ENCODE measurements around the gene MAP3K1.
"Not testable (repeated sequence)": the region's sequence is repeated elsewhere in the genome, so short reads cannot be mapped to it uniquely, and the experiment has no call there.

Gene MAP3K1

DNA sequence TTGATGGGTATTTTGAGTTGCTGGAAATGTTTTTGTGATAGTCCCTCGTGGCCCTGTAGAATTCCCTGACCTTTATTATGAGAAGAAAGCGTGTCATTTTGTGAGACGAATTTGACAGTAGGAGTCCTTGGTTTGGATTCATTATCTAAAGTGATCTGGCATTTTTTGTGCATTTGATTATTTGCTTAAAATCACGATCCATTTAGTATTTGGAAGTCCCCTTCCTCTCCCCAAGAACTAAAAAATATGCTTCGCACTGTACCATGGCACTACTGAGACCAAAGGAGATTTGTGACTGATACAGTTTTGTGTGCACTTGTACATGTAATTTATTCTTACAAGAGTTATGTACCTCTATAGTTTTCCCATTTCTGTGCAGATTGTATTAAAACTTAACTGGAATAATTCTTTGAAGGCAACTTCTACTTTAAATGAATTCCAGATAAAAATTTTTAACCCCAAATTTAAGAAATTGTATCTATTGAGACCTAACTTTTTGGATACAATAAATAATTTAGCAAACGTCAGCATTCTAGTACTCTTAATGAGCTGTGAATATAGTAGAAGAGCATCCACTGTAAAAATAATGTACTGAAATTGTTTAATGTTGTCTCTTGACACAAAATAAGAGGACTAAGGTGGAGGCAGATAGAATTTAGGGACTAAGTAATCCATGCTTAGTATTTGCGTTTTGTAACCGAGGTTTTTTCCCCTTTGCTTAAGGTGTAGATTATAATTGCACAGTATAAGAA lies 2.1 kb downstream of the MAP3K1 start:
- H3K14ac ChIP-seq (ENCODE audit: low read length): no peak overlapping the region
- no peak overlapping the region for H3K23ac ChIP-seq (ENCODE audit: low read depth, low read length, poor library complexity)
- H3K9me3 ChIP-seq (replicated peaks in 1 of 2; ENCODE audit: control insufficient read depth in 2 of 2, insufficient read depth in 1 of 2, low read depth in 1 of 2, low read length in 2 of 2): no peaks in the 10 kb centered on the region
- H3K4me3 ChIP-seq (ENCODE audit: low read length in 2 of 2): peak overlapping the region in 1 of 2 donors; percentile 81
- H2BK5ac ChIP-seq (ENCODE audit: low read length): no peak overlapping the region
- H3K36me3 ChIP-seq (replicated peaks in 1 of 2; ENCODE audit: control insufficient read depth in 2 of 2, insufficient read depth in 2 of 2, low read length in 2 of 2): no peaks in the 10 kb centered on the region
- H3K79me1 ChIP-seq (ENCODE audit: low read depth, low read length): peaks cover 3% of the 10 kb centered on the region
- H3K9ac ChIP-seq (ENCODE audit: low read depth, low read length, poor library complexity): no peak overlapping the region
- no peak overlapping the region for H3K27ac ChIP-seq (replicated peaks; ENCODE audit: low read length)
- H4K8ac ChIP-seq (ENCODE audit: low read depth, low read length): no peak overlapping the region
- no peak overlapping the region for H2BK15ac ChIP-seq (ENCODE audit: low read length)
- no CpG with 5 or more reads among the region's 8 CpGs for WGBS, 2 donors (ENCODE audit: extremely low coverage in 2 of 2, insufficient read length in 2 of 2, insufficient replicate concordance in 1 of 2)
- DNase-seq (ENCODE audit: low spot score): no peak
- H3K4me1 ChIP-seq (ENCODE audit: control insufficient read depth in 2 of 2, insufficient read depth in 1 of 2, low read depth in 1 of 2, low read length in 2 of 2): peaks cover 3 to 11% of the 10 kb centered on the region in 2 donors
- H3K4me2 ChIP-seq (ENCODE audit: insufficient read depth, low read length, poor library complexity, severe bottlenecking): peak overlapping the region; percentile 75
- H4K91ac ChIP-seq (ENCODE audit: low read depth, low read length, poor library complexity): no peak overlapping the region
- peaks cover 0 to 25% (median 5%) of the 10 kb centered on the region in 3 experiments for H3K27me3 ChIP-seq (ENCODE audit: control insufficient read depth in 3 of 3, insufficient read depth in 3 of 3, low read depth in 1 of 3, low read length in 3 of 3)
- no peak overlapping the region for H2BK12ac ChIP-seq (ENCODE audit: low read length)
- no peak overlapping the region for H2AK5ac ChIP-seq (ENCODE audit: low read depth, low read length)
- no peak overlapping the region for H3K4ac ChIP-seq (ENCODE audit: low read length)
- no peak overlapping the region for H2BK120ac ChIP-seq (ENCODE audit: low read depth, low read length)
- H2AFZ ChIP-seq (ENCODE audit: low read length): peak overlapping the region; percentile 96
- no peak overlapping the region for H3K18ac ChIP-seq (ENCODE audit: low read length)

- Histone ChIP-seq H3K4me3 (ENCODE audit: low read length in 2 of 2) (no peak overlapping the region), H3K18ac (ENCODE audit: low read length) (no peak overlapping the region)
These were observed 3.2 kb downstream of the MAP3K1 start for GRCh38 chr5:56818450-56819037.

DNA sequence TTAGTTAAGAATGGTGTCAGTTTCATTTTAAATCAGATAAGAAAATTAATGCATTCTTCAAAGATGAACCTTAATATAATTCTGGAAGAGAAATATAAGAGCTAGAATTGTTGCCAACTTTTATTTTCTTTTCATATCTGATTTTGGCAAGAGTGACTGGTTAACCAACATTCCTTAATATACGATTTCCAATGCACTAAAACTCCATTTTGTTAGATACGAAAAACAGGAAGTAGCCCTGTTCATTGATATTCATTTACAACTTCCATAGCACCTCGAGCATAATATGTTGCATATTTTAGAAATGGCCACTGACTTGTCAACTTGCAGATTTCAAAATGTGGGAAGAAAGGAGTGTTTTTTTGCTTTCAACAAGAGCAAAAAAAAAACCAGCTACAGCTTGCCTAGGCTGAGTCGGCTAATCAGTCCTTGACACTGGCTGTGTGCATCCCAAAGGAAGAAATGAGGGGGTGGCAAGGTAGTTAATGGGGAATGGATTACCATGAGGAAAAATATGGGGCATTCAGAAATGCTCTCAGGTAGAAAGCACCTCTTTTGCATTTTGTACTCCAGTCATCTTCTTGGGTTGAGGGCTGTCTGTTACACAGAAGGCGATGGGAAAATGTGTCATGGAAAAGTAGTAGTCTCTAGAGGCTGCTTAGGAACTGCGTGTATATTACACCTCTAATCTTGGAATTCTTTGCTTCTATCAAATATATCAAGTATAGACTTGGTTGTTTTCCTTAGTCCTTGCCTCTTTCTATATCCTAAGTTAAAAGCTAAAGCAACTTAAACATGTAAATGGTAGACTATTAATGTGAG lies 3.9 kb downstream of the MAP3K1 start:
- Histone ChIP-seq H3K27me3 (ENCODE audit: control insufficient read depth in 3 of 3, insufficient read depth in 3 of 3, low read depth in 1 of 3, low read length in 3 of 3) (peaks cover 0 to 7% (median under 1%) of the 10 kb centered on the region in 3 experiments), H4K8ac (ENCODE audit: low read depth, low read length) (no peak overlapping the region), H3K9me3 (replicated peaks in 1 of 2; ENCODE audit: control insufficient read depth in 2 of 2, insufficient read depth in 1 of 2, low read depth in 1 of 2, low read length in 2 of 2) (no peaks in the 10 kb centered on the region), H2AFZ (ENCODE audit: low read length) (no peak overlapping the region), H3K4ac (ENCODE audit: low read length) (no peak overlapping the region), H4K91ac (ENCODE audit: low read depth, low read length, poor library complexity) (no peak overlapping the region), H3K4me1 (ENCODE audit: control insufficient read depth in 2 of 2, insufficient read depth in 1 of 2, low read depth in 1 of 2, low read length in 2 of 2) (peaks cover under 1 to 11% of the 10 kb centered on the region in 2 donors), H3K4me3 (ENCODE audit: low read length in 2 of 2) (no peak overlapping the region), H3K27ac (replicated peaks; ENCODE audit: low read length) (no peak overlapping the region), H3K4me2 (ENCODE audit: insufficient read depth, low read length, poor library complexity, severe bottlenecking) (no peak overlapping the region), H2BK15ac (ENCODE audit: low read length) (no peak overlapping the region), H3K9ac (ENCODE audit: low read depth, low read length, poor library complexity) (no peak overlapping the region), H3K79me1 (ENCODE audit: low read depth, low read length) (peaks cover 5% of the 10 kb centered on the region), H3K23ac (ENCODE audit: low read depth, low read length, poor library complexity) (no peak overlapping the region), H3K14ac (ENCODE audit: low read length) (no peak overlapping the region), H2AK5ac (ENCODE audit: low read depth, low read length) (no peak overlapping the region), H2BK120ac (ENCODE audit: low read depth, low read length) (no peak overlapping the region), H3K36me3 (replicated peaks in 1 of 2; ENCODE audit: control insufficient read depth in 2 of 2, insufficient read depth in 2 of 2, low read length in 2 of 2) (no peaks in the 10 kb centered on the region), H2BK5ac (ENCODE audit: low read length) (no peak overlapping the region), H2BK12ac (ENCODE audit: low read length) (no peak overlapping the region), H3K18ac (ENCODE audit: low read length) (no peak overlapping the region)
- no CpG with 5 or more reads among the region's 6 CpGs for WGBS, 2 donors (ENCODE audit: extremely low coverage in 2 of 2, insufficient read length in 2 of 2, insufficient replicate concordance in 1 of 2)
- no peak for DNase-seq (ENCODE audit: low spot score)

More at GRCh38 chr5:56818450-56819037, 3.2 kb downstream of the MAP3K1 start:
- H3K4ac ChIP-seq (ENCODE audit: low read length): no peak overlapping the region
- no peak overlapping the region for H3K4me2 ChIP-seq (ENCODE audit: insufficient read depth, low read length, poor library complexity, severe bottlenecking)
- H2BK5ac ChIP-seq (ENCODE audit: low read length): no peak overlapping the region
- no peak overlapping the region for H3K27ac ChIP-seq (replicated peaks; ENCODE audit: low read length)
- no peak overlapping the region for H2AK5ac ChIP-seq (ENCODE audit: low read depth, low read length)
- H3K9me3 ChIP-seq (replicated peaks in 1 of 2; ENCODE audit: control insufficient read depth in 2 of 2, insufficient read depth in 1 of 2, low read depth in 1 of 2, low read length in 2 of 2): no peaks in the 10 kb centered on the region
- peaks cover 3 to 11% of the 10 kb centered on the region in 2 donors for H3K4me1 ChIP-seq (ENCODE audit: control insufficient read depth in 2 of 2, insufficient read depth in 1 of 2, low read depth in 1 of 2, low read length in 2 of 2)
- H4K8ac ChIP-seq (ENCODE audit: low read depth, low read length): no peak overlapping the region
- H3K79me1 ChIP-seq (ENCODE audit: low read depth, low read length): peaks cover 5% of the 10 kb centered on the region
- peaks cover 0 to 14% (median 2%) of the 10 kb centered on the region in 3 experiments for H3K27me3 ChIP-seq (ENCODE audit: control insufficient read depth in 3 of 3, insufficient read depth in 3 of 3, low read depth in 1 of 3, low read length in 3 of 3)
- H4K91ac ChIP-seq (ENCODE audit: low read depth, low read length, poor library complexity): no peak overlapping the region
- DNase-seq (ENCODE audit: low spot score): no peak
- no peak overlapping the region for H2BK12ac ChIP-seq (ENCODE audit: low read length)
- H2BK15ac ChIP-seq (ENCODE audit: low read length): no peak overlapping the region
- H2BK120ac ChIP-seq (ENCODE audit: low read depth, low read length): no peak overlapping the region
- no peaks in the 10 kb centered on the region for H3K36me3 ChIP-seq (replicated peaks in 1 of 2; ENCODE audit: control insufficient read depth in 2 of 2, insufficient read depth in 2 of 2, low read length in 2 of 2)
- H3K9ac ChIP-seq (ENCODE audit: low read depth, low read length, poor library complexity): no peak overlapping the region
- H3K14ac ChIP-seq (ENCODE audit: low read length): no peak overlapping the region
- no peak overlapping the region for H3K23ac ChIP-seq (ENCODE audit: low read depth, low read length, poor library complexity)
- WGBS, 2 donors (ENCODE audit: extremely low coverage in 2 of 2, insufficient read length in 2 of 2, insufficient replicate concordance in 1 of 2): no CpG with 5 or more reads among the region's 3 CpGs
- H2AFZ ChIP-seq (ENCODE audit: low read length): no peak overlapping the region

DNA sequence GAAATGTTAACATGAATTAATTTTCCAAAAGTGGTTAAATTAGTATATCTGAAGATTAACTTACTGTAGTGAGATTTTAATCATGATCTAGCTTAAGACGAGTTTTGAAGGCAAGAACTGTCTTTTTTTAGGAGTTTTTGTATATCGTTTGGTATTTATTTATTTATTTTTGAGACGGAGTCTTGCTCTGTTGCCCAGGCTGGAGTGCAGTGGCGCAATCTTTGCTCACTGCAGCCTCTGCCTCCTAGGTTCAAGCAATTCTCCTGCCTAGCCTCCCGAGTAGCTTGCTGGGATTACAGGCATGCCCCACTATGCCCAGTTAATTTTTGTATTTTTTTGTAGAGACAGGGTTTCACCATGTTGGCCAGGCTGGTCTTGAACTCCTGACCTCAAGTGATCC lies 6.5 kb downstream of the MAP3K1 start:
- H3K4ac ChIP-seq (ENCODE audit: low read length); H4K8ac ChIP-seq (ENCODE audit: low read depth, low read length); H2BK120ac ChIP-seq (ENCODE audit: low read depth, low read length); H3K27me3 ChIP-seq (ENCODE audit: control insufficient read depth in 3 of 3, insufficient read depth in 3 of 3, low read depth in 1 of 3, low read length in 3 of 3); H3K14ac ChIP-seq (ENCODE audit: low read length); H3K18ac ChIP-seq (ENCODE audit: low read length); H2BK5ac ChIP-seq (ENCODE audit: low read length); H3K27ac ChIP-seq (replicated peaks; ENCODE audit: low read length); H2BK15ac ChIP-seq (ENCODE audit: low read length); H3K4me3 ChIP-seq (ENCODE audit: low read length in 2 of 2); H3K9ac ChIP-seq (ENCODE audit: low read depth, low read length, poor library complexity); H2AFZ ChIP-seq (ENCODE audit: low read length); H3K36me3 ChIP-seq (replicated peaks in 1 of 2; ENCODE audit: control insufficient read depth in 2 of 2, insufficient read depth in 2 of 2, low read length in 2 of 2); H2BK12ac ChIP-seq (ENCODE audit: low read length); H4K91ac ChIP-seq (ENCODE audit: low read depth, low read length, poor library complexity); DNase-seq (ENCODE audit: low spot score); H3K23ac ChIP-seq (ENCODE audit: low read depth, low read length, poor library complexity); H3K79me1 ChIP-seq (ENCODE audit: low read depth, low read length); H3K4me1 ChIP-seq (ENCODE audit: control insufficient read depth in 2 of 2, insufficient read depth in 1 of 2, low read depth in 1 of 2, low read length in 2 of 2); H3K4me2 ChIP-seq (ENCODE audit: insufficient read depth, low read length, poor library complexity, severe bottlenecking); H2AK5ac ChIP-seq (ENCODE audit: low read depth, low read length); H3K9me3 ChIP-seq (replicated peaks in 1 of 2; ENCODE audit: control insufficient read depth in 2 of 2, insufficient read depth in 1 of 2, low read depth in 1 of 2, low read length in 2 of 2): not testable (repeated sequence)
- WGBS, 2 donors (ENCODE audit: extremely low coverage in 2 of 2, insufficient read length in 2 of 2, insufficient replicate concordance in 1 of 2): 100% methylated on average over 1 of the region's 5 CpGs; no CpG with 5 or more reads in 1 of the 2 donors

All from neuronal stem cell (in vitro differentiated cells).